Measurements from ENCODE around the gene PFDN2.

DNA sequence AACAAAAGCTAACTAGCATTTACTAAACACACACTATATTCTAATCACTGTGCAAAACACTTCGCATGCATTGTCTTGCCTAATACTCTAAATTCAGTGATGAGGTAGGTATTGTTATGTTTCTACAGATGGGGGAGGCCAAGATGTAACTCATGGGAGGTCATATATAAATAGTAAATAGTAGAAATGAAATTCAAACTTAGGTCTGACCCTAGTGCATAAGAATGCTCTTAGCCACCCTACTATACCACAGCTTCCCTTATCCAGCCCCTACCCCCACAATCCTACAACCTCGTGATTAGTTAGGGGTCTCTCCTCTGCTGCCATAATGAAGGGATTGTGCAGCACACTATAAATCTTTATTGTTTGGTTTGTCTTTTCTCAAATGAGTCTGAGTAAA is 3.3 kb downstream of the PFDN2 start:
- TF ChIP-seq MYNN (tag by site-specific recombination; IDR thresholded peaks at IDR 0.05; ENCODE audit: borderline replicate concordance) (no peak), PRDM4 (tag by site-specific recombination; IDR thresholded peaks at IDR 0.05) (no peak), ZFP3 (tag by site-specific recombination; IDR thresholded peaks at IDR 0.05; ENCODE audit: low read depth) (no peak), ZFP37 (tag by site-specific recombination; IDR thresholded peaks at IDR 0.05) (no peak), ZNF501 (tag by site-specific recombination; IDR thresholded peaks at IDR 0.05) (no peak), ZNF621 (tag by site-specific recombination; IDR thresholded peaks at IDR 0.05) (no peak), ZNF549 (tag by site-specific recombination; IDR thresholded peaks at IDR 0.05) (no peak)
- TF ChIP-seq, protein P1, sequence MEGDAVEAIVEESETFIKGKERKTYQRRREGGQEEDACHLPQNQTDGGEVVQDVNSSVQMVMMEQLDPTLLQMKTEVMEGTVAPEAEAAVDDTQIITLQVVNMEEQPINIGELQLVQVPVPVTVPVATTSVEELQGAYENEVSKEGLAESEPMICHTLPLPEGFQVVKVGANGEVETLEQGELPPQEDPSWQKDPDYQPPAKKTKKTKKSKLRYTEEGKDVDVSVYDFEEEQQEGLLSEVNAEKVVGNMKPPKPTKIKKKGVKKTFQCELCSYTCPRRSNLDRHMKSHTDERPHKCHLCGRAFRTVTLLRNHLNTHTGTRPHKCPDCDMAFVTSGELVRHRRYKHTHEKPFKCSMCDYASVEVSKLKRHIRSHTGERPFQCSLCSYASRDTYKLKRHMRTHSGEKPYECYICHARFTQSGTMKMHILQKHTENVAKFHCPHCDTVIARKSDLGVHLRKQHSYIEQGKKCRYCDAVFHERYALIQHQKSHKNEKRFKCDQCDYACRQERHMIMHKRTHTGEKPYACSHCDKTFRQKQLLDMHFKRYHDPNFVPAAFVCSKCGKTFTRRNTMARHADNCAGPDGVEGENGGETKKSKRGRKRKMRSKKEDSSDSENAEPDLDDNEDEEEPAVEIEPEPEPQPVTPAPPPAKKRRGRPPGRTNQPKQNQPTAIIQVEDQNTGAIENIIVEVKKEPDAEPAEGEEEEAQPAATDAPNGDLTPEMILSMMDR (tag by site-specific recombination; IDR thresholded peaks at IDR 0.05), result no peak
- TF ChIP-seq, protein P2, sequence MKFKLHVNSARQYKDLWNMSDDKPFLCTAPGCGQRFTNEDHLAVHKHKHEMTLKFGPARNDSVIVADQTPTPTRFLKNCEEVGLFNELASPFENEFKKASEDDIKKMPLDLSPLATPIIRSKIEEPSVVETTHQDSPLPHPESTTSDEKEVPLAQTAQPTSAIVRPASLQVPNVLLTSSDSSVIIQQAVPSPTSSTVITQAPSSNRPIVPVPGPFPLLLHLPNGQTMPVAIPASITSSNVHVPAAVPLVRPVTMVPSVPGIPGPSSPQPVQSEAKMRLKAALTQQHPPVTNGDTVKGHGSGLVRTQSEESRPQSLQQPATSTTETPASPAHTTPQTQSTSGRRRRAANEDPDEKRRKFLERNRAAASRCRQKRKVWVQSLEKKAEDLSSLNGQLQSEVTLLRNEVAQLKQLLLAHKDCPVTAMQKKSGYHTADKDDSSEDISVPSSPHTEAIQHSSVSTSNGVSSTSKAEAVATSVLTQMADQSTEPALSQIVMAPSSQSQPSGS (tag by site-specific recombination; IDR thresholded peaks at IDR 0.05; ENCODE audit: low read depth), result no peak
- TF ChIP-seq, protein P3, sequence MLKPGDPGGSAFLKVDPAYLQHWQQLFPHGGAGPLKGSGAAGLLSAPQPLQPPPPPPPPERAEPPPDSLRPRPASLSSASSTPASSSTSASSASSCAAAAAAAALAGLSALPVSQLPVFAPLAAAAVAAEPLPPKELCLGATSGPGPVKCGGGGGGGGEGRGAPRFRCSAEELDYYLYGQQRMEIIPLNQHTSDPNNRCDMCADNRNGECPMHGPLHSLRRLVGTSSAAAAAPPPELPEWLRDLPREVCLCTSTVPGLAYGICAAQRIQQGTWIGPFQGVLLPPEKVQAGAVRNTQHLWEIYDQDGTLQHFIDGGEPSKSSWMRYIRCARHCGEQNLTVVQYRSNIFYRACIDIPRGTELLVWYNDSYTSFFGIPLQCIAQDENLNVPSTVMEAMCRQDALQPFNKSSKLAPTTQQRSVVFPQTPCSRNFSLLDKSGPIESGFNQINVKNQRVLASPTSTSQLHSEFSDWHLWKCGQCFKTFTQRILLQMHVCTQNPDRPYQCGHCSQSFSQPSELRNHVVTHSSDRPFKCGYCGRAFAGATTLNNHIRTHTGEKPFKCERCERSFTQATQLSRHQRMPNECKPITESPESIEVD (tag by site-specific recombination; IDR thresholded peaks at IDR 0.05), result no peak

Measured in HEK293 (cell line).